ENCODE results near the gene SECISBP2L.

Gene SECISBP2L

GRCh38 chr15:48946840-48947187 lies 99.4 kb downstream of the SECISBP2L start:
- TF ChIP-seq FOXP2 (optimal IDR thresholded peaks at IDR 0.05; ENCODE audit: borderline replicate concordance, extremely low read depth, extremely low read length, insufficient read depth) = no peak
- TF ChIP-seq POLR2AphosphoS5 (IDR thresholded peaks at IDR 0.05; ENCODE audit: low read depth, low read length) = no peak
- TF ChIP-seq SIN3A (IDR thresholded peaks at IDR 0.05; ENCODE audit: borderline replicate concordance, insufficient read depth, low read length) = no peak
- no peak for TF ChIP-seq TAF1 (IDR thresholded peaks at IDR 0.05; ENCODE audit: borderline replicate concordance, insufficient read depth, low read length)
- TF ChIP-seq REST (IDR thresholded peaks at IDR 0.05; ENCODE audit: insufficient read depth in 1 of 2, low read depth in 2 of 2, low read length in 2 of 2) = no peak

GRCh38 chr15:48946074-48946839 lies 100.0 kb downstream of the SECISBP2L start:
- TF ChIP-seq FOXP2 (optimal IDR thresholded peaks at IDR 0.05; ENCODE audit: borderline replicate concordance, extremely low read depth, extremely low read length, insufficient read depth) = no peak
- peak; percentile 50 for TF ChIP-seq POLR2AphosphoS5 (IDR thresholded peaks at IDR 0.05; ENCODE audit: low read depth, low read length)
- no peak for TF ChIP-seq SIN3A (IDR thresholded peaks at IDR 0.05; ENCODE audit: borderline replicate concordance, insufficient read depth, low read length)
- TF ChIP-seq TAF1 (IDR thresholded peaks at IDR 0.05; ENCODE audit: borderline replicate concordance, insufficient read depth, low read length) = peak; percentile 25; the same call in 1 of the 2 replicates
- no peak for TF ChIP-seq REST (IDR thresholded peaks at IDR 0.05; ENCODE audit: insufficient read depth in 1 of 2, low read depth in 2 of 2, low read length in 2 of 2)

GRCh38 chr15:48945386-48945785 lies 100.9 kb downstream of the SECISBP2L start:
- TF ChIP-seq SIN3A (IDR thresholded peaks at IDR 0.05; ENCODE audit: borderline replicate concordance, insufficient read depth, low read length) (no peak), POLR2AphosphoS5 (IDR thresholded peaks at IDR 0.05; ENCODE audit: low read depth, low read length) (no peak), FOXP2 (optimal IDR thresholded peaks at IDR 0.05; ENCODE audit: borderline replicate concordance, extremely low read depth, extremely low read length, insufficient read depth) (no peak), REST (IDR thresholded peaks at IDR 0.05; ENCODE audit: insufficient read depth in 1 of 2, low read depth in 2 of 2, low read length in 2 of 2) (no peak), TAF1 (IDR thresholded peaks at IDR 0.05; ENCODE audit: borderline replicate concordance, insufficient read depth, low read length) (no peak)

GRCh38 chr15:48941904-48942303 lies 104.3 kb downstream of the SECISBP2L start:
- no peak for TF ChIP-seq TAF1 (IDR thresholded peaks at IDR 0.05; ENCODE audit: borderline replicate concordance, insufficient read depth, low read length)
- no peak for TF ChIP-seq SIN3A (IDR thresholded peaks at IDR 0.05; ENCODE audit: borderline replicate concordance, insufficient read depth, low read length)
- no peak for TF ChIP-seq POLR2AphosphoS5 (IDR thresholded peaks at IDR 0.05; ENCODE audit: low read depth, low read length)
- no peak for TF ChIP-seq FOXP2 (optimal IDR thresholded peaks at IDR 0.05; ENCODE audit: borderline replicate concordance, extremely low read depth, extremely low read length, insufficient read depth)
- no peak for TF ChIP-seq REST (IDR thresholded peaks at IDR 0.05; ENCODE audit: insufficient read depth in 1 of 2, low read depth in 2 of 2, low read length in 2 of 2)
